GM12878 (cell line): ENCODE measurements around the gene TAF4. TPM values are rescaled to one million over a fixed set of nuclear protein-coding genes. Genes with fewer than 3 reads are reported as not detected.

Experiments used
- ATAC-seq: fragments of 200-7000 bp; cut with Tn5 transposase; 3 replicates; pipeline ENCODE4 v1.9.1; 2020; ENCODE audit warnings: mild to moderate bottlenecking, moderate library complexity
- BruUV-seq: library from RNA; stranded (reverse); fragments of 400-500 nt; replicated peaks from 2 replicates; lab custom pipeline; 2021; lab: Mats Ljungman, UMichigan
- CTCF ChIA-PET: fragments of 300-600 bp; sonication (Branson Sonifier 250); formaldehyde crosslinking; extraction: SDS; loops from one replicate; lab custom pipeline; 2021; ENCODE audit warnings: inconsistent platforms; lab: Yijun Ruan, JAX
- POLR2A ChIA-PET: fragments of 350-600 bp; formaldehyde crosslinking; extraction: SDS; loops from one replicate; lab custom pipeline; 2021; ENCODE audit warnings: inconsistent platforms; lab: Charles Lee
- RAD21 ChIA-PET: fragments of 300-600 bp; sonication (Branson Sonifier 250); formaldehyde crosslinking; loops from one replicate; lab custom pipeline; 2023; ENCODE audit warnings: antibody characterized with exemption; ENCODE audit not compliant: unreplicated experiment; lab: Charles Lee
- SMC1A ChIA-PET: fragments of 300-600 bp; sonication (Branson Sonifier 250); formaldehyde crosslinking; loops from one replicate; lab custom pipeline; 2023; ENCODE audit not compliant: unreplicated experiment, uncharacterized antibody; lab: Charles Lee
- DNase-seq: peaks from one replicate; pipeline ENCODE4 v3.0.0-alpha.2; 2011; ENCODE audit warnings: low read depth, low spot score
- FAIRE-seq: peaks from 3 replicates; lab custom pipeline; 2011; peaks lifted over from hg19 to GRCh38; lab: Jason Lieb, UNC
- H2AFZ ChIP-seq: 2 replicates; pipeline ENCODE4 v1.6.0; 2011; ENCODE audit warnings: low read depth, low read length, control low read depth; ENCODE audit not compliant: control insufficient read depth
- H3K27ac ChIP-seq: 2 replicates; pipeline ENCODE4 v1.5.1; 2011; ENCODE audit warnings: control low read depth; ENCODE audit not compliant: control insufficient read depth, insufficient read depth
- H3K27me3 ChIP-seq, 2 experiments: replicated peaks in 1 of 2; 2 replicates each; pipeline versions ENCODE4 v1.6.0 to v1.6.1; 2011; ENCODE audit warnings: low read length in 1 of 2; ENCODE audit not compliant: control insufficient read depth in 2 of 2, insufficient read depth in 2 of 2
- H3K36me3 ChIP-seq, 2 experiments: 2 replicates each; pipeline ENCODE4 v1.5.1; 2011; ENCODE audit warnings: low read length in 1 of 2; ENCODE audit not compliant: control insufficient read depth in 2 of 2, insufficient read depth in 2 of 2
- H3K4me1 ChIP-seq: 2 replicates; pipeline ENCODE4 v1.6.1; 2011; ENCODE audit warnings: mild to moderate bottlenecking, low read length, moderate library complexity, mixed read lengths; ENCODE audit not compliant: control insufficient read depth, insufficient read depth
- H3K4me2 ChIP-seq: 2 replicates; pipeline ENCODE4 v1.6.0; 2011; ENCODE audit warnings: control low read depth; ENCODE audit not compliant: control insufficient read depth, insufficient read depth
- H3K4me3 ChIP-seq: fragments of 200-600 bp; sonication (generic); 2 replicates; pipeline ENCODE4 v1.5.1; 2016
- H3K79me2 ChIP-seq: 2 replicates; pipeline ENCODE4 v1.6.0; 2011; ENCODE audit warnings: low read length; ENCODE audit not compliant: control insufficient read depth, insufficient read depth
- H3K9ac ChIP-seq: 2 replicates; pipeline ENCODE4 v1.8.0; 2011; ENCODE audit warnings: low read length, control low read depth, mixed read lengths; ENCODE audit not compliant: control insufficient read depth, insufficient read depth
- H3K9me3 ChIP-seq: replicated peaks from 3 replicates; pipeline ENCODE4 v1.5.1; 2011; ENCODE audit warnings: mild to moderate bottlenecking, low read length; ENCODE audit not compliant: control insufficient read depth, insufficient read depth
- H4K20me1 ChIP-seq: 2 replicates; pipeline ENCODE4 v1.6.0; 2011; ENCODE audit not compliant: control insufficient read depth, insufficient read depth
- CEBPB ChIP-seq, 2 experiments: fragments of 150-350 bp in 1 of 2; IDR thresholded peaks; 2 replicates each; pipeline ENCODE4 v1.6.1; 2012 to 2014; ENCODE audit warnings: low read depth in 2 of 2, low read length in 2 of 2, borderline replicate concordance in 1 of 2, inconsistent platforms in 1 of 2
- CREB1 ChIP-seq: IDR thresholded peaks from 2 replicates; pipeline ENCODE4 v1.6.1; 2012; ENCODE audit warnings: low read depth, mild to moderate bottlenecking, inconsistent platforms
- CREM ChIP-seq: IDR thresholded peaks from 2 replicates; pipeline ENCODE4 v1.6.1; 2014; ENCODE audit warnings: antibody characterized with exemption, low read depth
- DPF2 ChIP-seq: fragments of 450-650 bp; IDR thresholded peaks from 2 replicates; pipeline ENCODE4 v1.6.1; 2017; ENCODE audit warnings: mild to moderate bottlenecking
- IKZF2 ChIP-seq, 2 experiments: fragments of 450-650 bp; IDR thresholded peaks; 2 replicates each; pipeline ENCODE4 v1.6.1; 2017; ENCODE audit warnings: mild to moderate bottlenecking in 2 of 2, moderate library complexity in 2 of 2
- MTA3 ChIP-seq: IDR thresholded peaks from 2 replicates; pipeline ENCODE4 v1.6.1; 2012; ENCODE audit warnings: low read length, inconsistent platforms, borderline replicate concordance
- MYC ChIP-seq: IDR thresholded peaks from 2 replicates; pipeline ENCODE4 v1.6.1; 2011; ENCODE audit warnings: mild to moderate bottlenecking, low read length, moderate library complexity, inconsistent platforms; ENCODE audit not compliant: insufficient read depth, insufficient replicate concordance, insufficient read length, severe bottlenecking
- NRF1 ChIP-seq: conservative IDR thresholded peaks from 2 replicates; pipeline ENCODE4 v1.6.1; 2011; ENCODE audit warnings: mild to moderate bottlenecking, low read depth, low read length, improper control_type of control experiment
- RAD21 ChIP-seq: IDR thresholded peaks from 2 replicates; pipeline ENCODE4 v1.6.1; 2011; ENCODE audit warnings: mild to moderate bottlenecking, low read depth, low read length, moderate library complexity; ENCODE audit not compliant: insufficient read depth
- RFX5 ChIP-seq: IDR thresholded peaks from 2 replicates; pipeline ENCODE4 v1.6.1; 2011; ENCODE audit warnings: low read depth, low read length, improper control_type of control experiment
- SIN3A ChIP-seq: IDR thresholded peaks from 2 replicates; pipeline ENCODE4 v1.6.1; 2012; ENCODE audit warnings: low read depth, low read length, improper control_type of control experiment
- SMAD5 ChIP-seq: IDR thresholded peaks from 2 replicates; pipeline ENCODE4 v1.6.1; 2016; ENCODE audit warnings: antibody characterized with exemption, low read depth
- TAF1 ChIP-seq: IDR thresholded peaks from 2 replicates; pipeline ENCODE4 v1.6.1; 2011; ENCODE audit warnings: mild to moderate bottlenecking, low read depth, low read length, borderline replicate concordance
- WGBS: methylation state at CpG from one replicate; pipeline ENCODE4 v1.1.6; 2016; ENCODE audit warnings: low lambda C conversion rate; ENCODE audit not compliant: insufficient replicate concordance, insufficient coverage; ENCODE audit errors: missing lambda C conversion rate; 5-methylcytosine and 5-hydroxymethylcytosine counted together
- in situ Hi-C: fragments of 300-500 bp; cut with MboI; formaldehyde crosslinking; loops from 9 replicates; pipeline ENCODE4 v1.14.3; 2018; ENCODE audit warnings: mixed read lengths
- intact Hi-C: fragments of 100-400 bp; cut with micrococcal nuclease; formaldehyde crosslinking; loops from one replicate; pipeline ENCODE4 v1.14.2; 2022; ENCODE audit not compliant: unreplicated experiment
- polyA plus RNA-seq, 11 experiments: library from polyadenylated mRNA; depleted of rRNA in 4 of 11; unstranded in 6 of 11; stranded (reverse) in 5 of 11; fragments of >200 nt; fragmentation: Nextera tagmentation in 4 of 11; fragmentation: Illumina TruSeq in 1 of 11; extraction: Ambion mirVana in 4 of 11; extraction: Trizol in 1 of 11; gene quantifications; 1 replicate in 1 of 11; 2 replicates in 10 of 11; pipeline versions ENCODE4 v1.2.1 to v1.2.3, GENCODE V29; 2011 to 2016; ENCODE audit warnings: inconsistent platforms in 2 of 11, missing spikeins in 2 of 11, low read depth in 1 of 11
- total RNA-seq, 4 experiments: library from RNA; depleted of rRNA in 3 of 4; stranded (reverse); fragments of >200 nt in 3 of 4; fragmentation: Illumina TruSeq in 1 of 4; extraction: Trizol in 1 of 4; gene quantifications; 2 replicates each; pipeline versions ENCODE4 v1.2.1 to v1.2.3, GENCODE V29; 2013 to 2021
- TF ChIP-seq, protein P1 (sequence below): fragments of 450-650 bp; IDR thresholded peaks from 2 replicates; pipeline ENCODE4 v1.6.1; 2017; ENCODE audit warnings: mild to moderate bottlenecking, moderate library complexity
- TF ChIP-seq, protein P2 (sequence below): IDR thresholded peaks from 2 replicates; pipeline ENCODE4 v1.6.1; 2011; ENCODE audit warnings: borderline replicate concordance, low read depth, mild to moderate bottlenecking, moderate library complexity, low read length; ENCODE audit not compliant: insufficient read depth, poor library complexity, severe bottlenecking
- TF ChIP-seq, protein P3 (sequence below): fragments of 150-350 bp; IDR thresholded peaks from 2 replicates; pipeline ENCODE4 v1.6.1; 2014; ENCODE audit warnings: mild to moderate bottlenecking, low read depth, low read length

TAF4 gene
- total and polyA plus RNA-seq, 10 of the 15 experiments (the other 5 are each of a cell fraction or from before 2014, with no cell fraction given) = 0.39 to 16.9 (median 3.4) TPM

DNA sequence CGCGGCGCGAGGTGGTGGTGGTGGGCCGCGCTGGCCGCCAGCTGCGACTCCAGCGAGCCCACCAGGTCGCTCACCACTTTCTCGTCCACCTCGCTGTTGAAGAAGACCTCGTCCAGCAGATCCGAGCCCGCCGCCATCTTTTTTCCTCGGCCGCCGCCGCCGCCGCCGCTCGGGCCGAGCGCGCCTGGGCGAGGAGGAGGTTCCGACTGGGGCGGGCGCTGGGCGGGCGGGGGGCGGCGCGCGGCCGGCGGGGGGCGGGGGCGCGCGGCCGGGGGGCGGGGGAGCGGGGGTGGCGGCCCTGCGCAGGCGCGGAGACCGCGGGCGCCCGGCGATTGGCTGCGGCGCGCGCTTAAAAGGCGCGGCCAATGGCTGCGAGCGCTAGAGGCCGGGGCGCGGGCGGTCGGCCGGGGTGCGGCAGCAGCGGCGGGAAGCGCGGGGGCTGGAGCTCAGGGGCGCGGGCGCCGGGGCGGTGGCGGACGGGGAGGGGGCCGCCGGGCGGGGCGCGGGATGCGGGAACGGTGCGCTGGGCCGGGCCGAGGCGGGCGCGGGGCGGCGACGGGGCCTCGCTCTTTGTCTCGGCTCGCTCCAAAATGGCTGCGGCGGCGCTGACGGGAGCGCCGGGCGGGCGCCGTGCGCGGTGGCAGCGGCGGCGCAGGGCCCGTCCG, at the start of gene TAF4 (continued):
- TF ChIP-seq MTA3 (no peak), MYC (no peak), TAF1 (peak; percentile 91), RFX5 (no peak)

DNA sequence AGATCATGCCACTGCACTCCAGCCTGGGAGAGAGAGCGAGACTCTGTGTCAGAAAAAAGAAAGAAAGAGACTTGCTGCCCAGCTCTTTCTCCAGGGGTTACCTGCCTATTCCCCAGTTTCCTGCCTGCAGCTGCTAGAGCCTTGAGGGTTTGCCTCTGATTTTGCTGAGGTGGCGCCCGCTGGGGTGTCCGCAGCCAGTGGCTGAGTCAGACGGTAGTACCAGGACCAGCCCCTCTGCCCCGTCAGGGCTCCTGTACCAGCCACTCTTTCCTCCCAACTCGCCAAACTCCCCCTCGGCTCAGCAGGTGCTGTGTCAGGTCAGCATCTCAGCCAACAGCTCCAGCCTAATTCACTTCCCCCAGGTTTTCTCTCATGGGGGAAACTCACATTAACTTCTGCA, 49.2 kb upstream of the TAF4 start:
- no peak overlapping the region for H3K27ac ChIP-seq
- no peak overlapping the region for H3K4me3 ChIP-seq
- RAD21 ChIA-PET = no interaction called here
- DNase-seq (no peak), FAIRE-seq (no peak), ATAC-seq (no peak)
- no TSS peak for BruUV-seq
- POLR2A ChIA-PET = no interaction called here
- 92% methylated on average over 8 of the region's 8 CpGs for WGBS
- intact Hi-C loops = no loop called here
- no peaks in the 10 kb centered on the region for H3K36me3 ChIP-seq
- no peak for TF ChIP-seq SMAD5
- no peak for TF ChIP-seq RAD21
- no peak for TF ChIP-seq SIN3A
- TF ChIP-seq, protein P1, sequence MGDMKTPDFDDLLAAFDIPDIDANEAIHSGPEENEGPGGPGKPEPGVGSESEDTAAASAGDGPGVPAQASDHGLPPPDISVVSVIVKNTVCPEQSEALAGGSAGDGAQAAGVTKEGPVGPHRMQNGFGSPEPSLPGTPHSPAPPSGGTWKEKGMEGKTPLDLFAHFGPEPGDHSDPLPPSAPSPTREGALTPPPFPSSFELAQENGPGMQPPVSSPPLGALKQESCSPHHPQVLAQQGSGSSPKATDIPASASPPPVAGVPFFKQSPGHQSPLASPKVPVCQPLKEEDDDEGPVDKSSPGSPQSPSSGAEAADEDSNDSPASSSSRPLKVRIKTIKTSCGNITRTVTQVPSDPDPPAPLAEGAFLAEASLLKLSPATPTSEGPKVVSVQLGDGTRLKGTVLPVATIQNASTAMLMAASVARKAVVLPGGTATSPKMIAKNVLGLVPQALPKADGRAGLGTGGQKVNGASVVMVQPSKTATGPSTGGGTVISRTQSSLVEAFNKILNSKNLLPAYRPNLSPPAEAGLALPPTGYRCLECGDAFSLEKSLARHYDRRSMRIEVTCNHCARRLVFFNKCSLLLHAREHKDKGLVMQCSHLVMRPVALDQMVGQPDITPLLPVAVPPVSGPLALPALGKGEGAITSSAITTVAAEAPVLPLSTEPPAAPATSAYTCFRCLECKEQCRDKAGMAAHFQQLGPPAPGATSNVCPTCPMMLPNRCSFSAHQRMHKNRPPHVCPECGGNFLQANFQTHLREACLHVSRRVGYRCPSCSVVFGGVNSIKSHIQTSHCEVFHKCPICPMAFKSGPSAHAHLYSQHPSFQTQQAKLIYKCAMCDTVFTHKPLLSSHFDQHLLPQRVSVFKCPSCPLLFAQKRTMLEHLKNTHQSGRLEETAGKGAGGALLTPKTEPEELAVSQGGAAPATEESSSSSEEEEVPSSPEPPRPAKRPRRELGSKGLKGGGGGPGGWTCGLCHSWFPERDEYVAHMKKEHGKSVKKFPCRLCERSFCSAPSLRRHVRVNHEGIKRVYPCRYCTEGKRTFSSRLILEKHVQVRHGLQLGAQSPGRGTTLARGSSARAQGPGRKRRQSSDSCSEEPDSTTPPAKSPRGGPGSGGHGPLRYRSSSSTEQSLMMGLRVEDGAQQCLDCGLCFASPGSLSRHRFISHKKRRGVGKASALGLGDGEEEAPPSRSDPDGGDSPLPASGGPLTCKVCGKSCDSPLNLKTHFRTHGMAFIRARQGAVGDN = no peak
- no peak for TF ChIP-seq IKZF2 (IDR thresholded peaks at IDR 0.05)
- no peak for TF ChIP-seq NRF1
- no peak for TF ChIP-seq CREB1
- TF ChIP-seq CREM = no peak
- no peak for TF ChIP-seq DPF2
- TF ChIP-seq, protein P2, sequence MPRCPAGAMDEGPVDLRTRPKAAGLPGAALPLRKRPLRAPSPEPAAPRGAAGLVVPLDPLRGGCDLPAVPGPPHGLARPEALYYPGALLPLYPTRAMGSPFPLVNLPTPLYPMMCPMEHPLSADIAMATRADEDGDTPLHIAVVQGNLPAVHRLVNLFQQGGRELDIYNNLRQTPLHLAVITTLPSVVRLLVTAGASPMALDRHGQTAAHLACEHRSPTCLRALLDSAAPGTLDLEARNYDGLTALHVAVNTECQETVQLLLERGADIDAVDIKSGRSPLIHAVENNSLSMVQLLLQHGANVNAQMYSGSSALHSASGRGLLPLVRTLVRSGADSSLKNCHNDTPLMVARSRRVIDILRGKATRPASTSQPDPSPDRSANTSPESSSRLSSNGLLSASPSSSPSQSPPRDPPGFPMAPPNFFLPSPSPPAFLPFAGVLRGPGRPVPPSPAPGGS = no peak
- TF ChIP-seq, protein P3, sequence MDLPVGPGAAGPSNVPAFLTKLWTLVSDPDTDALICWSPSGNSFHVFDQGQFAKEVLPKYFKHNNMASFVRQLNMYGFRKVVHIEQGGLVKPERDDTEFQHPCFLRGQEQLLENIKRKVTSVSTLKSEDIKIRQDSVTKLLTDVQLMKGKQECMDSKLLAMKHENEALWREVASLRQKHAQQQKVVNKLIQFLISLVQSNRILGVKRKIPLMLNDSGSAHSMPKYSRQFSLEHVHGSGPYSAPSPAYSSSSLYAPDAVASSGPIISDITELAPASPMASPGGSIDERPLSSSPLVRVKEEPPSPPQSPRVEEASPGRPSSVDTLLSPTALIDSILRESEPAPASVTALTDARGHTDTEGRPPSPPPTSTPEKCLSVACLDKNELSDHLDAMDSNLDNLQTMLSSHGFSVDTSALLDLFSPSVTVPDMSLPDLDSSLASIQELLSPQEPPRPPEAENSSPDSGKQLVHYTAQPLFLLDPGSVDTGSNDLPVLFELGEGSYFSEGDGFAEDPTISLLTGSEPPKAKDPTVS = no peak
- no peak for TF ChIP-seq CEBPB (IDR thresholded peaks at IDR 0.05; ENCODE audit: borderline replicate concordance in 1 of 2, low read depth in 2 of 2, low read length in 2 of 2)
- in situ Hi-C loops = no loop called here
- H3K9me3 ChIP-seq = peaks cover 13% of the 10 kb centered on the region; the same call in 1 of the 3 replicates
- H3K27me3 ChIP-seq = no peaks in the 10 kb centered on the region
- CTCF ChIA-PET = no interaction called here
- no peaks in the 10 kb centered on the region for H3K79me2 ChIP-seq
- no peak overlapping the region for H3K9ac ChIP-seq
- no peak overlapping the region for H2AFZ ChIP-seq
- H3K4me1 ChIP-seq = no peaks in the 10 kb centered on the region
- no peak overlapping the region for H3K4me2 ChIP-seq
- no peaks in the 10 kb centered on the region for H4K20me1 ChIP-seq
- SMC1A ChIA-PET = no interaction called here
